Activated CD4-positive, alpha-beta T cell treated with anti-CD3 and anti-CD28 coated beads, Interleukin-2, amount 50 U/mL, for 16 hours (primary cell): ENCODE measurements around the gene TULP4.
"Not testable (repeated sequence)": the region's sequence is repeated elsewhere in the genome, so short reads cannot be mapped to it uniquely, and the experiment has no call there.

ENCODE experiments used
- DNase-seq: peaks from one replicate; pipeline ENCODE4 v3.0.0-alpha.2; 2020

TULP4 gene

GRCh38 chr6:158312165-158312564 lies at the start of gene TULP4:
Gene TULP4 (plus strand): TSS chr6:158312465. CDS start chr6:158314017, 1,552 bp downstream.
- DNase-seq, result no peak

- peak; percentile 74 for DNase-seq
Observed at GRCh38 chr6:158262755-158263154, 49.5 kb upstream of the TULP4 start.

GRCh38 chr6:158264180-158264579 lies 48.1 kb upstream of the TULP4 start:
- DNase-seq, result no peak

GRCh38 chr6:158266131-158266530 lies 46.1 kb upstream of the TULP4 start:
- DNase-seq, result no peak

GRCh38 chr6:158268361-158269147 lies 43.7 kb upstream of the TULP4 start:
- DNase-seq, result no peak

GRCh38 chr6:158269657-158270056 lies 42.6 kb upstream of the TULP4 start:
- DNase-seq, result no peak

GRCh38 chr6:158270389-158271127 lies 41.7 kb upstream of the TULP4 start:
- no peak for DNase-seq

- DNase-seq, result no peak
Observed at GRCh38 chr6:158272324-158272723, 39.9 kb upstream of the TULP4 start.

- DNase-seq, result no peak
Observed at GRCh38 chr6:158278004-158278403, 34.3 kb upstream of the TULP4 start.

GRCh38 chr6:158279615-158280014 lies 32.6 kb upstream of the TULP4 start:
- no peak for DNase-seq

GRCh38 chr6:158283304-158283980 lies 28.8 kb upstream of the TULP4 start:
- no peak for DNase-seq

GRCh38 chr6:158284007-158284875 lies 28.0 kb upstream of the TULP4 start:
- DNase-seq, result peak; percentile 36

- DNase-seq, result no peak
Observed at GRCh38 chr6:158284876-158285655, 27.2 kb upstream of the TULP4 start.

GRCh38 chr6:158285656-158286021 lies 26.6 kb upstream of the TULP4 start:
- DNase-seq, result no peak

- no peak for DNase-seq
Observed at GRCh38 chr6:158286413-158286812, 25.9 kb upstream of the TULP4 start.

- no peak for DNase-seq
Observed at GRCh38 chr6:158287047-158287446, 25.2 kb upstream of the TULP4 start.

GRCh38 chr6:158290040-158290439 lies 22.2 kb upstream of the TULP4 start:
- peak; percentile 36 for DNase-seq

- DNase-seq, result peak; percentile 84
Observed at GRCh38 chr6:158290659-158291058, 21.6 kb upstream of the TULP4 start.

GRCh38 chr6:158292016-158292415 lies 20.2 kb upstream of the TULP4 start:
- no peak for DNase-seq

GRCh38 chr6:158293122-158293521 lies 19.1 kb upstream of the TULP4 start:
- DNase-seq, result no peak

- DNase-seq, result not testable (repeated sequence)
Observed at GRCh38 chr6:158295976-158296853, 16.1 kb upstream of the TULP4 start.
